GM19463 (cell line): ENCODE data around the gene DRD3.

Experiments used
- ATAC-seq: cut with Tn5 transposase; IDR thresholded peaks from one replicate; pipeline ENCODE4 v1.9.1; 2021; ENCODE audit warnings: mild to moderate bottlenecking, moderate library complexity; ENCODE audit not compliant: unreplicated experiment

Gene DRD3

GRCh38 chr3:114178770-114179368, at the start of gene DRD3:
Gene DRD3, minus strand, starts transcription at chr3:114179052. Its CDS starts 7,060 bp downstream, at chr3:114171992.
- ATAC-seq: no peak

- ATAC-seq: no peak
Observed at GRCh38 chr3:114227076-114227475, 48.2 kb upstream of the DRD3 start.

- ATAC-seq: no peak
Observed at GRCh38 chr3:114226313-114226712, 47.5 kb upstream of the DRD3 start.

- ATAC-seq: peak; percentile 80
Observed at GRCh38 chr3:114223143-114223542, 44.3 kb upstream of the DRD3 start.

GRCh38 chr3:114221881-114222264, 43.0 kb upstream of the DRD3 start:
- ATAC-seq: no peak

- no peak for ATAC-seq
Observed at GRCh38 chr3:114221165-114221880, 42.5 kb upstream of the DRD3 start.

- ATAC-seq: no peak
Observed at GRCh38 chr3:114219741-114220140, 40.9 kb upstream of the DRD3 start.

GRCh38 chr3:114218578-114219185, 39.8 kb upstream of the DRD3 start:
- no peak for ATAC-seq

- ATAC-seq: no peak
Observed at GRCh38 chr3:114218006-114218405, 39.2 kb upstream of the DRD3 start.

- no peak for ATAC-seq
Observed at GRCh38 chr3:114217266-114217665, 38.4 kb upstream of the DRD3 start.

- ATAC-seq: no peak
Observed at GRCh38 chr3:114216186-114216970, 37.5 kb upstream of the DRD3 start.

GRCh38 chr3:114214542-114215341, 35.9 kb upstream of the DRD3 start:
- ATAC-seq: peak; percentile 26

- peak; percentile 74 for ATAC-seq
Observed at GRCh38 chr3:114213627-114214541, 35.0 kb upstream of the DRD3 start.

GRCh38 chr3:114213292-114213626, 34.4 kb upstream of the DRD3 start:
- ATAC-seq: peak; percentile 11

- ATAC-seq: no peak
Observed at GRCh38 chr3:114212646-114213045, 33.8 kb upstream of the DRD3 start.

- ATAC-seq: peak; percentile 97
Observed at GRCh38 chr3:114207768-114208167, 28.9 kb upstream of the DRD3 start.

GRCh38 chr3:114206342-114206741, 27.5 kb upstream of the DRD3 start:
- ATAC-seq: no peak

GRCh38 chr3:114205541-114205940, 26.7 kb upstream of the DRD3 start:
- no peak for ATAC-seq

GRCh38 chr3:114194750-114195149, 15.9 kb upstream of the DRD3 start:
- ATAC-seq: no peak

GRCh38 chr3:114192136-114192535, 13.3 kb upstream of the DRD3 start:
- no peak for ATAC-seq
